Measurements from ENCODE around the gene GRK2.

The GRK2 gene

GRCh38 chr11:67290801-67291200 is 24.5 kb downstream of the GRK2 start:
- intact Hi-C loops (cut with DNase I), result no loop called here
- peak in 2 of 10 donors; percentile 69 to 70 for DNase-seq

DNA sequence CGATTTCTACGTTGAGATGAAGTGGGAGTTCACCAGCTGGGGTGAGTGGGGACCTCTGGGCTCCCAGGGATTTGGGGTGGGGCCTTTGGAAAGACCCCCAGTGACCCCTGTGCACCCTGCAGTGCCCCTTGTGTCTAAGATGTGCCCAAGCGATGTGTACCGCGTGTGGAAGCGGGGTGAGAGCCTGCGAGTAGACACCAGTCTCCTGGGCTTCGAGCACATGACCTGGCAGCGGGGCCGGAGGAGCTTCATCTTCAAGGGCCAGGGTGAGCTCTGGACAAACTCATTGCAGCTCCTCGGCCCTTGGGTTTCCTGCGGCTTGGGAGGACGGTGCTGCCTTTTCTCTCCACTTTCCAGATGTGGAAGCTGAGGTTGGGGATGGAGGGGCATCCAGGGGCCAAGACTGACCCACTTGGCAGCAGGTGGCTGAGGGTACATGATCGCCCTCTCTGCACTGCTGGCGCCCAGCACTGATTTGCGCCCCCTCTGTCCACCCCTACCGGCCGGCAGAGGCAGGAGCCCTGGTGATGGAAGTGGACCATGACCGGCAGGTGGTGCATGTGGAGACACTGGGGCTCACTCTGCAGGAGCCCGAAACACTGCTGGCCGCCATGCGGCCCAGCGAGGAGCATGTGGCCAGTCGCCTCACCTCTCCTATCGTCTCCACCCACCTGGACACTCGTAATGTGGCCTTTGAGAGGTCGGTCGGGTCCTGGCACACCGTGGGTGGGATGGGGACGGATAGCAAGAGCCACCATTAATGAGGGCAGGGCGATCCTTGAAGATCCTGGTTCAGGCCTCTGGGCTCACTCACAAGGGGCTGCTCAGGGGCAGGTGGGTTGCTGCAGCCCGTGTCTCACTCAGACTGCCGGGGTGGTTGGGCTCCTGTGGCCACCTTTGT is 25.5 kb downstream of the GRK2 start:
- DNase-seq, result peak in 2 of 10 donors; percentile 54 to 79

DNA sequence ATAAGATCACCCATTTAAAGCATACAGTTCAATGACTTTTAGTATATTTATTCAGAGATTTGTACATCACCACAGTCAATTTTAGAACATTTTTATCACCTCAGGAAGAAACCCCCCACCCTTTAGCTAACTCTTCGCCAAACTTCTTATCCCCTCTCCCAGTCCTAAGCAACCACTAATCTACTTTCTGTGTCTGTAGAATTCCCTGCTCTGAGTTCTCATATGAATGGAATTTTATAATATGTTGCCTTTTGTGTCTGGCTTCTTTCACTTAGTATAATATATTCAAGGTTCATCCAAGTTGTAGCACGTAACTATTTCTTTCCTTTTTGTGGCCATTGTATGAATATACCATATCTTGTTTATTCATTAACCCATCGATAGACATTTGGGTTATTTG is 26.4 kb downstream of the GRK2 start:
- no peak for DNase-seq
- intact Hi-C loops (cut with DNase I), result no loop called here

More for the DNA sequence above, 25.5 kb downstream of the GRK2 start:
- intact Hi-C loops (cut with DNase I), result no loop called here

DNA sequence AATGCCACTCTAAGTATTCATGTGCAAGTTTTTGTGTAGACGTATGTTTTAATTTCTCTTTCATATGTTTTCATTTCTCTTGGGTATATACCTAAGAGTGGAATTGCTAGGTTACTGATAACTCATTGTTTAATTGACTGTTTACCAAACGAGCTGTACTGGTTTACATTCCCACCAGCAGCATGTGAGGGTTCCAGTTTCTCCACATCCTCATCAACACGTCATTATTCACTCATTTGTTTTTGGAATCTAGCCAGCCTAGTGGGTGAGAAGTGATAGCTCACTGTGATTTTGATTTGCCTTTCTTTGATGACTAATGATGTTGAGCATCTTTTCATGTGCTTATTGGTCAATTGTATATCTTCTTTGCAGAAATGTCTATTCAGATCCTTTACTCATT is 26.8 kb downstream of the GRK2 start:
- intact Hi-C loops (cut with DNase I), result no loop called here
- DNase-seq, result no peak

DNA sequence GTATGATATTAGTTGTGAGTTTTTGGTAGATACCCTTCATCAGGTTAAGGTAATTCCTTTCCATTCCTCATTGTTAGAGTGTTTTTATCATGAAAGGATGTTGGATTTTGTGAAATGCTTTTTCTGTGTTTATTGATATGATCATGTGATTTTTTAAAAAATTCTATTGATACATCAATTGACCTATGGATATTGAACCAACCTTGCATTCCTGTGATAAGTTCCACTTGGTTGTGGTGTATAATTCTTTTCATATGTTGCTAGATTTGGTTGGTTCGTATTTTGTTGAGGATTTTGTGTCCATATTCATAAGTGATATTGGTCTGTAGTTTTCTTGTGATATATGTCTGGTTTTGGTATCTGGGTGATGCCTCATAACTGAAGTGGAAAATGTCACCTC is 29.6 kb downstream of the GRK2 start:
- DNase-seq, result no peak

DNA sequence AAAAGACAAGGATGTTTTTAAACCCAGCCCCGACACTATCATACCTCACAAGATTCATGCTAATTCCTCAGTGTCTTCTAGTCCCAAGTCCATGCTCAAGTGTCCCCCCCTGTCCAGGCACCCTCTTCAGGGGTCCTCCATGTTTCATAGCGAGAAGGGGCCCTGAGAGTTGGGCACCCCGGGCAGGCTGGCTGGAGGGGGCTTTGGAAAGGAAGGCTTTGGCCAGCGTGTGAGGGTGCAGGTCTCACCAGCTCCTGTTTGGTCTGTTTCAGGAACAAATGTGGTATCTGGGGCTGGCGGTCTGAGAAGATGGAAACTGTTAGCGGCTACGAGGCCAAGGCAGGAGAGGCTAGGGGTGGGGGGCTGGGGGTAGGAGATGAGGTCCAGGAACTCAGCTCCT is 32.5 kb downstream of the GRK2 start:
- intact Hi-C loops (cut with DNase I), result no loop called here

More for the DNA sequence above, 29.6 kb downstream of the GRK2 start:
- intact Hi-C loops (cut with DNase I), result no loop called here

GRCh38 chr11:67299471-67300191 is 33.4 kb downstream of the GRK2 start:
- DNase-seq, result peak in 4 of 10 donors; percentile 20 to 72 (median 66)
- intact Hi-C loops (cut with DNase I), result no loop called here

More for the DNA sequence above, 32.5 kb downstream of the GRK2 start:
- DNase-seq, result peak in 3 of 10 donors; percentile 15 to 48 (median 23)

DNA sequence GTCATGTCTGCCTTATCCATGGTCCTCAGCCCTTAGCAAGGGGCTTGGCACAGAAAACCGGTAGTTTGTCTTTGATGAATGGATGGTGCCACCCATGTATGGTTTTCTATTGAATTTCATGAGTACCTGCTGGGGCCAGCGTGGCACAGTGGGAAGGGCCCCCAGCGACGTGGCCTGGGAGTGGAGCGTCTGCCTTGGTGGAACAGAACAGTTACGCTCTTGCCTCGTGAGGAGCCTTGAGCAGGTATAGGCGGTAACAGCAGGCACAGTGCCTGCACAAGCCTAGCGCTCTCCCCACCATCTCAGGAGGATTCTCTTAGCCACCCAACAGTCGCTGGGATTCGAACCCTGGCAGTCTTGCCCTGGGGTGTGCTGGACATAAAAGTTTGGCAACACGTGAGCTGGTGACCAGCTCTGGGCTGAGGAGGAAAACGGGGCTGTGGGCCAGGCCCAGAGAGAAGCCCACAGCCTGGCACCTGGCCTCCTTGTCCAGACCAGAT is 34.0 kb downstream of the GRK2 start:
- peak in 3 of 10 donors; percentile 4 to 53 (median 51) for DNase-seq
- intact Hi-C loops (cut with DNase I), result no loop called here

GRCh38 chr11:67300756-67301312 is 34.6 kb downstream of the GRK2 start:
- intact Hi-C loops (cut with DNase I), result no loop called here
- peak in 5 of 10 donors; percentile 3 to 64 (median 57) for DNase-seq

DNA sequence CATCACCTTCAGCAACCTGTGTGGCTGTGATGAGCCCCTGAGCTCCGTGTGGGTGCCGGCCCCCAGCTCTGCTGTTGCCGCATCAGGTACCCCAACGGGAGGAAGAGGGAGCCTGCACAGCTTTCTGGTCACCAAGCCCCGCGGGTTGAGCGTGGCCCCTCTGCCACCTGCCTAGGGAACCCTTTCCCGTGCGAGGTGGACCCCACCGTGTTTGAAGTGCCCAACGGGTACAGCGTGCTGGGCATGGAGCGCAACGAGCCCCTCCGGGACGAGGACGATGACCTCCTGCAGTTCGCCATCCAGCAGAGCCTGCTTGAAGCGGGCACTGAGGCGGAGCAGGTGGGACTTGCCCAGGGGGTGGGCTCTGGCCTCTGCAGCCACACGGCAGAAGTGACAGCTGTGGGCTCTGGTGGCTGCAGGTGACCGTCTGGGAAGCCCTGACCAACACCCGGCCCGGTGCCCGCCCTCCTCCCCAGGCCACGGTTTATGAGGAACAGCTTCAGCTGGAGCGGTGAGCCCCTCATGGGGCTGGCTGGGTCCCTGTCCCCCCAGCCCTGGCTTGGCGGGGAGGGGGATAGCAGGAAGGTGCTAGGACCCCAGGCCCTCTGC is 35.1 kb downstream of the GRK2 start:
- intact Hi-C loops (cut with DNase I), result no loop called here
- DNase-seq, result peak in 5 of 10 donors; percentile 5 to 83 (median 66)

DNA sequence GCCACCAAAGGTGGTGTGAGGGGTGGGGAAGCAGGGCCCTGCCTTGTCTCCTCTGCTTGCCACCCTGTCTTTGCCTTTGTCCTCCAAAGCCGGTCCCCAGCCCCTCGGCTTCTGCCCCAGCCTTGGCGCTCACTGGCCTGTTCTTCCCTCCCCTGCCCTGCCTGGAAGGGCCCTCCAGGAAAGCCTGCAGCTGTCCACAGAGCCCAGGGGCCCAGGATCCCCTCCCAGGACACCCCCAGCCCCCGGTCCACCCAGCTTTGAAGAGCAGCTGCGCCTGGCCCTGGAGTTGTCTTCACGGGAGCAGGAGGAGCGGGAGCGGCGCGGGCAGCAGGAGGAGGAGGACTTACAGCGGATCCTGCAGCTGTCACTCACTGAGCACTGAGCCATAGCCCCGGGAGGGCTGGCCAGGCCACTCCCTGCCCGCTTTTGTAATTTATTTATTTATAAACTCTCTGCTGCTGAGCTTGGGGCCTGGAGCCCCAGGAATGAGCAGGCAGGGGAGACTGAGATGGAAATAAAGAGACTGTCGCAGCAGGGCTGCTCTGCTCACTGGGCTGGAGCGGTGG is 35.8 kb downstream of the GRK2 start:
- DNase-seq, result peak in 5 of 10 donors; percentile 51 to 92 (median 78)
- intact Hi-C loops (cut with DNase I), result loop anchor here (2.0 kb wide), 1 partner anchor 13 kb away; the partner anchor contains the start of gene ANKRD13D

DNA sequence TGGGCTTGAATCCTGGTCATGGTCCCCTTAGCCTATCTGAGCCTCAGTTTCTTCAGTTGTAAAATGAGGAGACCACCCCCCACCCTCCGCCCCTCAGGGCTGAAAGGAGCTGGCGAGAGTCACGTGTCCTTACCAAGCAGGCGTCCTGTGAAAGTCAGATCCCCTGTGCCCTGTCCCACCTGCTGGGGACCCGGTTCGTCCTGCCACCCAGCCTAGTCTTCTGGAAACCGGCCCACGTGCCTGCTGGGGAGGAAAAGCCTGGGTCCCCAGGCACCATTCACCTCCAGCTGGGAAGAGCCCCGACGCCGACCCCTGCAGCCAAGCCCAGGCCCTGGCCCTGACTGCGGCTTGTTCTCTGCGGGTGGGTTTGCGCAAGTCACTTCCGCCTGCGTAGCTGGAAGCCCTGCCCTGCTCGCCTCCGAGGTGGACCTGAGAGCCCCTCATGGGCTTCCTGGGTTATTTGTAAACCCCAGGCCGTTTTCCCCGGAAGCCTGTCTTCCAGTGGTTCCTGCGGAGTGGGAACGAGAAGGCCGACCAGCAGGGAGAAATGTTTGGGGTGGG is 36.4 kb downstream of the GRK2 start:
- intact Hi-C loops (cut with DNase I), result loop anchor here (2.0 kb wide), 1 partner anchor 14 kb away; the partner anchor contains the start of gene ANKRD13D
- peak in 6 of 10 donors; percentile 16 to 82 (median 50) for DNase-seq

DNA sequence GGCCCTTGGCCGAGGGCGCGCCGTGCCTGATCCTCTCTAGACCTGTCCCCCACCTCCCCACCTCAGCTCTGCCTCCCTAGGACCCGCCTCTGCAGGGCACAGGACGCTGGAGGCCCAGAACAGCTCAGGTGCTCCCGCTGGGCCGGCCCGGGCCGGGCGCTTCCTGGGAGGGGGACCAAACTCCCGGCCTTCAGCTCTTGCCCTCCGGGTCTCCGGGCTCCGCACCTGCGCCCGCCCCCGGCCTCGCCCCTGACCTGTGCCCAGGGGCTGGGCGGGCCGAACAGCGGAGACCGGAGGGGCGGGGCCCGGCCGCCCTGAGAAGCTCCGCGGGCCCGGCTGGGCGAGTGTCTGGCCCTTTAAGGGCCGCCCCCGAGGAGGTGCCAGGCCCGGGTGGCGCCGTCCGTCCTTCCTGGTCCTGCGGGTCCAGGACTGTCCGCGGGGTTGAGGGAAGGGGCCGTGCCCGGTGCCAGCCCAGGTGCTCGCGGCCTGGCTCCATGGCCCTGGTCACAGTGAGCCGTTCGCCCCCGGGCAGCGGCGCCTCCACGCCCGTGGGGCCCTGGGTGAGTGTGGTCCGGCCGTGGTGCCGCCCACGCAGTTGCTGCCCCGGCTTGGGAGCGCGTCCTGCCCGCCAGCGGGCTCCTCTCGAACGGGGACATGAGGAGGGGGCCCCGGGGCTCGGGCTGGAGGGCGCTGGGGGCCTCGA is 37.0 kb downstream of the GRK2 start, which contains the start of gene SSH3:
TSS of gene SSH3 (plus strand) at position 399 of the 703 bp plus-strand sequence. CDS start at position 495, 96 bp downstream.
- DNase-seq, result peak; percentile 44 to 96 (median 75)

GRCh38 chr11:67303835-67304411 is 37.6 kb downstream of the GRK2 start:
- DNase-seq, result peak in 6 of 10 donors; percentile 5 to 83 (median 42)
- intact Hi-C loops (cut with DNase I), result loop anchor here (2.0 kb wide), 1 partner anchor 15 kb away; the partner anchor contains the start of gene ANKRD13D

More for the DNA sequence above, 37.0 kb downstream of the GRK2 start, which contains the start of gene SSH3:
- intact Hi-C loops (cut with DNase I), result loop anchor here (2.0 kb wide), 1 partner anchor 14 kb away; the partner anchor contains the start of gene ANKRD13D

GRCh38 chr11:67304511-67305113 is 38.3 kb downstream of the GRK2 start:
- intact Hi-C loops (cut with DNase I), result no loop called here
- DNase-seq, result peak in 6 of 10 donors; percentile 6 to 77 (median 38)

GRCh38 chr11:67306769-67307544 is 40.7 kb downstream of the GRK2 start:
- intact Hi-C loops (cut with DNase I), result no loop called here
- DNase-seq, result peak in 5 of 10 donors; percentile 3 to 80 (median 22)

- DNase-seq, result peak in 2 of 10 donors; percentile 13 to 66
- intact Hi-C loops (cut with DNase I), result no loop called here
Measured at GRCh38 chr11:67307545-67308001, 41.3 kb downstream of the GRK2 start.

Measured in posterior cingulate gyrus (tissue), 11 donors.